H1 (cell line): Measurements from ENCODE around the gene COL28A1. TPM values are rescaled to one million over a fixed set of nuclear protein-coding genes. Genes with fewer than 3 reads are reported as not detected.

Experiments
- CTCF ChIA-PET: fragments of 300-600 bp; sonication (Branson Sonifier 250); formaldehyde crosslinking; loops from one replicate; lab custom pipeline; 2021; ENCODE audit not compliant: partially characterized antibody; lab: Charles Lee
- POLR2A ChIA-PET: fragments of 300-600 bp; sonication (Branson Sonifier 250); formaldehyde crosslinking; loops from one replicate; lab custom pipeline; 2021; ENCODE audit warnings: inconsistent platforms; ENCODE audit not compliant: partially characterized antibody; lab: Charles Lee
- DNase-seq, 2 experiments: peaks; one replicate each; pipeline versions ENCODE4 v3.0.0 to v3.0.0-alpha.2; 2010 to 2022; ENCODE audit warnings: low spot score in 2 of 2, low read depth in 1 of 2, mixed read lengths in 1 of 2
- FAIRE-seq: peaks from 2 replicates; lab custom pipeline; 2011; peaks lifted over from hg19 to GRCh38; lab: Jason Lieb, UNC
- H2AFZ ChIP-seq: 2 replicates; pipeline ENCODE4 v1.8.1; 2012; ENCODE audit warnings: low read length, inconsistent platforms
- H2AK5ac ChIP-seq: 2 replicates; pipeline ENCODE4 v1.6.1; 2013; ENCODE audit warnings: low read depth, low read length
- H2BK120ac ChIP-seq: replicated peaks from 2 replicates; pipeline ENCODE3; 2013; ENCODE audit warnings: low read depth, low read length, inconsistent platforms
- H2BK12ac ChIP-seq: 2 replicates; pipeline ENCODE4 v1.6.1; 2013; ENCODE audit warnings: low read depth, low read length
- H2BK15ac ChIP-seq: 2 replicates; pipeline ENCODE4 v1.6.1; 2013; ENCODE audit warnings: low read length
- H2BK20ac ChIP-seq: 2 replicates; pipeline ENCODE4 v1.6.1; 2013; ENCODE audit warnings: low read length
- H2BK5ac ChIP-seq: 2 replicates; pipeline ENCODE4 v1.6.1; 2013; ENCODE audit warnings: low read depth, low read length
- H3K14ac ChIP-seq: 2 replicates; pipeline ENCODE4 v1.6.1; 2013; ENCODE audit warnings: inconsistent platforms; ENCODE audit not compliant: insufficient read length
- H3K18ac ChIP-seq: 2 replicates; pipeline ENCODE4 v1.6.1; 2013; ENCODE audit warnings: low read length; ENCODE audit errors: extremely low read depth
- H3K23ac ChIP-seq: 2 replicates; pipeline ENCODE4 v1.6.1; 2013; ENCODE audit warnings: inconsistent platforms; ENCODE audit not compliant: insufficient read length
- H3K23me2 ChIP-seq: 2 replicates; pipeline ENCODE4 v1.6.1; 2013; ENCODE audit warnings: low read depth, low read length
- H3K27ac ChIP-seq: 2 replicates; pipeline ENCODE4 v1.6.1; 2011; ENCODE audit warnings: low read depth, low read length, inconsistent platforms
- H3K27me3 ChIP-seq, 4 experiments: replicated peaks in 1 of 4; 1 replicate in 1 of 4; 2 replicates in 3 of 4; pipeline versions ENCODE4 v1.6.1 to v1.8.1; 2011 to 2013; ENCODE audit warnings: low read length in 3 of 4, mild to moderate bottlenecking in 3 of 4, inconsistent platforms in 2 of 4, mixed read lengths in 2 of 4, moderate library complexity in 1 of 4; ENCODE audit not compliant: control insufficient read depth in 3 of 4, insufficient read depth in 3 of 4; ENCODE audit errors: extremely low read depth in 1 of 4
- H3K36me3 ChIP-seq, 4 experiments: 2 replicates each; pipeline versions ENCODE4 v1.6.1 to v1.8.1; 2011 to 2013; ENCODE audit warnings: mild to moderate bottlenecking in 4 of 4, low read length in 3 of 4, moderate library complexity in 2 of 4, control low read depth in 1 of 4, inconsistent platforms in 1 of 4; ENCODE audit not compliant: insufficient read depth in 4 of 4, control insufficient read depth in 2 of 4
- H3K4ac ChIP-seq: replicated peaks from 2 replicates; pipeline ENCODE3; 2013; ENCODE audit warnings: low read length, low read depth, mixed read lengths, inconsistent platforms; ENCODE audit not compliant: insufficient read length
- H3K4me1 ChIP-seq, 4 experiments: replicated peaks in 1 of 4; 1 replicate in 1 of 4; 2 replicates in 3 of 4; pipeline versions ENCODE4 v1.6.1 to v1.8.1; 2011 to 2013; ENCODE audit warnings: low read length in 3 of 4, inconsistent platforms in 2 of 4, mixed read lengths in 1 of 4; ENCODE audit not compliant: insufficient read depth in 4 of 4, control insufficient read depth in 3 of 4
- H3K4me2 ChIP-seq, 2 experiments: 2 replicates each; pipeline versions ENCODE4 v1.6.1 to v1.8.1; 2011 to 2013; ENCODE audit warnings: low read depth in 2 of 2, low read length in 2 of 2, control low read depth in 1 of 2, inconsistent platforms in 1 of 2, mild to moderate bottlenecking in 1 of 2; ENCODE audit not compliant: insufficient read depth in 1 of 2
- H3K4me3 ChIP-seq, 4 experiments: fragments of 200-600, 300-600 bp in 1 of 4; sonication (generic), shearing (Covaris generic), sonication (Bioruptor Twin) in 1 of 4; 2 replicates each; pipeline versions ENCODE4 v1.5.1 to v1.8.1; 2011 to 2016; ENCODE audit warnings: low read length in 4 of 4, low read depth in 3 of 4, control low read depth in 2 of 4, inconsistent platforms in 2 of 4, mild to moderate bottlenecking in 2 of 4, mixed read lengths in 1 of 4, moderate library complexity in 1 of 4; ENCODE audit not compliant: insufficient read depth in 2 of 4; ENCODE audit errors: extremely low read depth in 1 of 4
- H3K56ac ChIP-seq: replicated peaks from 2 replicates; pipeline ENCODE3; 2013; ENCODE audit warnings: low read depth, mild to moderate bottlenecking, mixed read lengths, low read length, inconsistent platforms; ENCODE audit not compliant: insufficient read length
- H3K79me1 ChIP-seq: 2 replicates; pipeline ENCODE4 v1.6.1; 2013; ENCODE audit warnings: low read depth, low read length, control low read depth
- H3K79me2 ChIP-seq, 2 experiments: 2 replicates each; pipeline versions ENCODE4 v1.6.1 to v1.8.1; 2012 to 2013; ENCODE audit warnings: low read length in 2 of 2, mild to moderate bottlenecking in 2 of 2, inconsistent platforms in 1 of 2; ENCODE audit not compliant: insufficient read depth in 2 of 2, control insufficient read depth in 1 of 2
- H3K9ac ChIP-seq, 4 experiments: replicated peaks in 1 of 4; 1 replicate in 1 of 4; 2 replicates in 3 of 4; pipeline versions ENCODE4 v1.6.1 to v1.8.1; 2011 to 2013; ENCODE audit warnings: low read depth in 3 of 4, low read length in 3 of 4, control low read depth in 2 of 4, mild to moderate bottlenecking in 2 of 4, moderate library complexity in 2 of 4, inconsistent platforms in 1 of 4; ENCODE audit errors: extremely low read depth in 1 of 4
- H3K9me3 ChIP-seq, 2 experiments: 2 replicates each; pipeline versions ENCODE4 v1.6.1 to v1.8.1; 2012 to 2013; ENCODE audit warnings: mild to moderate bottlenecking in 2 of 2, moderate library complexity in 2 of 2, control low read depth in 1 of 2, inconsistent platforms in 1 of 2, low read depth in 1 of 2, low read length in 1 of 2, mixed read lengths in 1 of 2; ENCODE audit not compliant: insufficient read depth in 2 of 2
- H4K20me1 ChIP-seq, 2 experiments: replicated peaks in 1 of 2; 2 replicates each; pipeline versions ENCODE3 to v1.8.1; 2011 to 2013; ENCODE audit warnings: inconsistent platforms in 2 of 2, low read length in 2 of 2, mild to moderate bottlenecking in 1 of 2; ENCODE audit not compliant: insufficient read depth in 2 of 2, control insufficient read depth in 1 of 2
- H4K5ac ChIP-seq: 2 replicates; pipeline ENCODE4 v1.6.1; 2013; ENCODE audit warnings: low read length, low read depth, mixed read lengths, inconsistent platforms; ENCODE audit not compliant: insufficient read length
- H4K8ac ChIP-seq: 2 replicates; pipeline ENCODE4 v1.8.0; 2013; ENCODE audit warnings: mild to moderate bottlenecking, moderate library complexity, low read length, inconsistent platforms; ENCODE audit not compliant: insufficient read depth; ENCODE audit errors: extremely low read depth
- H4K91ac ChIP-seq: replicated peaks from 2 replicates; pipeline ENCODE3; 2013; ENCODE audit warnings: low read length, mixed read lengths, inconsistent platforms; ENCODE audit not compliant: insufficient read length
- CHD2 ChIP-seq: IDR thresholded peaks from 2 replicates; pipeline ENCODE4 v1.6.1; 2012; ENCODE audit warnings: low read length, improper control_type of control experiment
- CREB1 ChIP-seq: IDR thresholded peaks from 2 replicates; pipeline ENCODE4 v1.6.1; 2012; ENCODE audit warnings: inconsistent platforms
- CTCF ChIP-seq, 3 experiments: IDR thresholded peaks; 1 replicate in 2 of 3; 2 replicates in 1 of 3; pipeline versions ENCODE4 v1.5.1 to v1.6.1; 2011; ENCODE audit warnings: low read length in 3 of 3, mild to moderate bottlenecking in 3 of 3, inconsistent platforms in 2 of 3, low read depth in 1 of 3, moderate library complexity in 1 of 3; ENCODE audit not compliant: insufficient read depth in 1 of 3; ENCODE audit errors: control extremely low read depth in 1 of 3
- FOSL1 ChIP-seq: IDR thresholded peaks from 2 replicates; pipeline ENCODE4 v1.6.1; 2011; ENCODE audit warnings: mild to moderate bottlenecking, low read depth, low read length, moderate library complexity; ENCODE audit not compliant: insufficient read depth
- GABPA ChIP-seq: IDR thresholded peaks from 2 replicates; pipeline ENCODE4 v1.6.1; 2011; ENCODE audit warnings: mild to moderate bottlenecking, low read length, moderate library complexity, borderline replicate concordance; ENCODE audit not compliant: insufficient read depth
- JUND ChIP-seq: IDR thresholded peaks from 2 replicates; pipeline ENCODE4 v1.6.1; 2011; ENCODE audit warnings: mild to moderate bottlenecking, improper control_type of control experiment, low read length
- KDM4A ChIP-seq: IDR thresholded peaks from one replicate; pipeline ENCODE4 v1.7.1; 2012; ENCODE audit warnings: low read depth, mild to moderate bottlenecking, moderate library complexity, low read length, inconsistent platforms; ENCODE audit not compliant: severe bottlenecking
- MAX ChIP-seq: IDR thresholded peaks from 2 replicates; pipeline ENCODE4 v1.6.1; 2012; ENCODE audit warnings: inconsistent platforms
- RFX5 ChIP-seq: IDR thresholded peaks from 2 replicates; pipeline ENCODE4 v1.6.1; 2011; ENCODE audit warnings: low read depth, low read length, improper control_type of control experiment, borderline replicate concordance
- SAP30 ChIP-seq: fragments of 300-600 bp; sonication (generic); IDR thresholded peaks from 2 replicates; pipeline ENCODE4 v1.7.1; 2012; ENCODE audit warnings: low read length, moderate library complexity, mild to moderate bottlenecking, inconsistent platforms; ENCODE audit not compliant: insufficient read depth, insufficient replicate concordance
- SIX5 ChIP-seq: IDR thresholded peaks from 2 replicates; pipeline ENCODE4 v1.6.1; 2011; ENCODE audit warnings: mild to moderate bottlenecking, low read depth, low read length
- SP1 ChIP-seq: IDR thresholded peaks from 2 replicates; pipeline ENCODE4 v1.6.1; 2011; ENCODE audit warnings: low read depth, low read length
- SP2 ChIP-seq: IDR thresholded peaks from 2 replicates; pipeline ENCODE4 v1.6.1; 2012; ENCODE audit warnings: mild to moderate bottlenecking, low read length, inconsistent platforms
- WGBS, 2 experiments: shearing (Covaris generic) in 1 of 2; methylation state at CpG; one replicate each; pipeline versions ENCODE4 v1.1.6 to v1.1.7; 2013 to 2015; ENCODE audit warnings: low lambda C conversion rate in 2 of 2, mixed read lengths in 2 of 2, inconsistent platforms in 1 of 2, low coverage in 1 of 2, missing lambda C conversion rate in 1 of 2; ENCODE audit not compliant: insufficient replicate concordance in 2 of 2, insufficient coverage in 1 of 2, insufficient read length in 1 of 2; ENCODE audit errors: extremely low coverage in 1 of 2, missing lambda C conversion rate in 1 of 2; 5-methylcytosine and 5-hydroxymethylcytosine counted together
- polyA plus RNA-seq, 7 experiments: library from polyadenylated mRNA; depleted of rRNA in 3 of 7; stranded (reverse) in 5 of 7; unstranded in 2 of 7; fragments of >200 nt in 5 of 7; fragments of 200-250 nt in 2 of 7; gene quantifications; 1 replicate in 5 of 7; 2 replicates in 1 of 7; 4 replicates in 1 of 7; pipeline versions ENCODE4 v1.2.1 to v1.2.3, GENCODE V29; 2011 to 2013; ENCODE audit warnings: missing spikeins in 2 of 7, mixed read lengths in 2 of 7
- total RNA-seq: library from RNA; stranded (reverse); fragmentation: NEBNext Ultra II Directional; extraction: Animal tissue kit (Norgen Biotek cat#: 25700); gene quantifications from 2 replicates; pipeline ENCODE4 v1.2.1, GENCODE V29; 2021

The COL28A1 gene
- total and polyA plus RNA-seq, 2 of the 8 experiments (the other 6 are each of a cell fraction or from before 2014, with no cell fraction given): 0.22 to 0.38 TPM

GRCh38 chr7:7498856-7499255, 36.8 kb downstream of the COL28A1 start:
- no peak overlapping the region for H2BK12ac ChIP-seq
- no peak overlapping the region for H2AK5ac ChIP-seq
- H3K79me2 ChIP-seq: no peaks in the 10 kb centered on the region
- ChIA-PET POLR2A (no interaction called here), CTCF (no interaction called here)
- no peak overlapping the region for H3K9ac ChIP-seq
- H3K56ac ChIP-seq: no peak overlapping the region
- no peak overlapping the region for H3K4me3 ChIP-seq
- H3K9me3 ChIP-seq: no peaks in the 10 kb centered on the region
- no peak overlapping the region for H3K27ac ChIP-seq
- H3K14ac ChIP-seq: no peak overlapping the region
- no peak overlapping the region for H4K5ac ChIP-seq
- no peaks in the 10 kb centered on the region for H3K4me1 ChIP-seq
- no peak overlapping the region for H2AFZ ChIP-seq
- H3K4me2 ChIP-seq: no peak overlapping the region
- no peaks in the 10 kb centered on the region for H3K23me2 ChIP-seq
- no peak for DNase-seq
- no peak overlapping the region for H2BK5ac ChIP-seq
- H3K23ac ChIP-seq: no peak overlapping the region
- no peak overlapping the region for H3K18ac ChIP-seq
- FAIRE-seq: no peak
- no peaks in the 10 kb centered on the region for H3K79me1 ChIP-seq
- no peaks in the 10 kb centered on the region for H4K20me1 ChIP-seq
- no peak overlapping the region for H3K4ac ChIP-seq
- H2BK20ac ChIP-seq: no peak overlapping the region
- no peaks in the 10 kb centered on the region for H3K27me3 ChIP-seq
- H2BK15ac ChIP-seq: no peak overlapping the region
- H3K36me3 ChIP-seq: no peaks in the 10 kb centered on the region
- no peak overlapping the region for H4K91ac ChIP-seq
- whole genome bisulfite sequencing, 2 experiments: 78% methylated on average over 6 of the region's 6 CpGs; no CpG with 5 or more reads in 1 of the 2 experiments
- no peak overlapping the region for H4K8ac ChIP-seq
- H2BK120ac ChIP-seq: no peak overlapping the region
- TF ChIP-seq SIX5: no peak
- no peak for TF ChIP-seq SP2
- no peak for TF ChIP-seq CHD2
- no peak for TF ChIP-seq CREB1
- TF ChIP-seq GABPA: no peak
- no peak for TF ChIP-seq JUND
- no peak for TF ChIP-seq MAX
- no peak for TF ChIP-seq SAP30
- no peak for TF ChIP-seq CTCF (IDR thresholded peaks at IDR 0.05; ENCODE audit: control extremely low read depth in 1 of 3, insufficient read depth in 1 of 3, low read depth in 1 of 3, low read length in 3 of 3)
- TF ChIP-seq SP1: no peak
- no peak for TF ChIP-seq KDM4A
- no peak for TF ChIP-seq RFX5
- TF ChIP-seq FOSL1: no peak
